HUES6 (cell line): ENCODE measurements around the gene DCP2.

Experiments
- H3K27ac ChIP-seq: 2 replicates; pipeline ENCODE4 v1.7.0; 2013; ENCODE audit warnings: low read depth, mild to moderate bottlenecking, low read length, inconsistent platforms
- H3K27me3 ChIP-seq: 2 replicates; pipeline ENCODE4 v1.6.1; 2013; ENCODE audit warnings: low read length; ENCODE audit not compliant: control insufficient read depth, insufficient read depth
- H3K36me3 ChIP-seq: 2 replicates; pipeline ENCODE4 v1.6.1; 2013; ENCODE audit warnings: low read length; ENCODE audit not compliant: control insufficient read depth, insufficient read depth
- H3K4me1 ChIP-seq: 2 replicates; pipeline ENCODE4 v1.6.1; 2013; ENCODE audit warnings: low read length; ENCODE audit not compliant: control insufficient read depth, insufficient read depth
- H3K4me3 ChIP-seq: 2 replicates; pipeline ENCODE4 v1.5.1; 2013; ENCODE audit warnings: low read depth, low read length
- H3K9ac ChIP-seq: one replicate; pipeline ENCODE4 v1.6.1; 2013; ENCODE audit warnings: mild to moderate bottlenecking, low read length
- H3K9me3 ChIP-seq: 2 replicates; pipeline ENCODE4 v1.6.1; 2013; ENCODE audit warnings: low read depth, low read length; ENCODE audit not compliant: control insufficient read depth, insufficient read depth

Gene DCP2

DNA sequence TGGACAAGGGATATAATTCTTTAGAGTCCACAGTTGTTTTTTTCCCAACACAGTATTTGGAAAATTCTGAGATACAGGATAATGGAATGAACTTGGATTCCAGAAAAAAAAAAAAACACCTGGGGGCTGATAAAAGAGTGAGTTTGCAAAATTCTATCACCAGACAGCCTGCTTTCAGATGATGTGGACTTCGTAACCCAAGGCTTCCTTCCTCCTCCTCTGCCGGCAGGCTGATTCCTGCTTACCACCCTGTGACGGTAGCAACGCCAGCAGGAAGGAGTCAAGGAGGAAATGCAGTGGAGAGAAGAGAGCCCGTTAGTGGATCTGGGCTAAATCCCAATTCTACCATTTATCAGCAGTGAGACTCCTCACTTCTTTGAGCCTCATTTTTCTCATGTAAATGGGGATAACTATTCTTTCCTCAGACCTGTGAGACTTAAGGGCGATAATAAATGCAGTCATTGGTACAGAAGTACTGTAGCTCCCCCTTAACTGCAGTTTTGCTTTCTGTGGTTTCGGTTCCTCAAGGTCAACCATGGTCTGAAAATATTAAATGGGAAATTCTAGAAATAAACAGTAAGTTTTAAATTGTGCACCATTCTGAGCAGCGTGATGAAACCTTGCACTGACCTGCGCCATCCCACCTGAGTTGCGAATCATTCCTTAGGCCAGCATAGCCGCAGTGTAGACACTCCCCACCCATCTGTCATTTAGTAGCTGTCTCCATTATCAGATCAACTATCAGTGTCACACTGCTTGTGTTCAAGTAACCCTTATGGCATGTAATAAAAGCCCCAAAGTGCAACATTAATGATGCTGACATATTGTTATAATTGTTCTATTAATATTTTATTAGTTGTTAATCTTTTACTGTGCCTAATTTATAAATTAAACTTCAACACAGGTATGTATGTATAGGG is 71.4 kb downstream of the DCP2 start:
- Histone ChIP-seq H3K4me3 (no peak overlapping the region), H3K9ac (no peak overlapping the region), H3K4me1 (no peaks in the 10 kb centered on the region), H3K36me3 (peaks cover 42% of the 10 kb centered on the region), H3K9me3 (no peaks in the 10 kb centered on the region), H3K27me3 (no peaks in the 10 kb centered on the region), H3K27ac (no peak overlapping the region)

DNA sequence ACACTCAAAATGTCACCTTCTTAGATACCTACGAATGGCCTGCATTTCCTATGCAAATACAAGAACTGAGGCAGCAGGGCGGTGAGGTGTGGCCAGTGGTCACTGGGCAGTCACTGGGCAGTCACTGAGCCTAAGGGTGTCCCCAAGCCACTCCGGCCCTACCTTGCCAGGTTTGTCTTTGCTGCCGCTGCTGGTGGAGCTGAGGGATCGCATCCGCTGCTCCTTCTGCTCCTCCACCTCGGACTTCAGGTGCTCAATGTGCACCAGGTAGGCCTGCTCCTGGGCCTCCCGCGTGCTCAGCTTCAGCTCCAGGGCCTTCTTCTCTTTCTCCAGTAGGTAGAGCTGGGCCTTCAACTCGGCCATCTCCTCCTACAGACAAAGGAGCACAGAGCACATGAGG is 72.3 kb downstream of the DCP2 start:
- Histone ChIP-seq H3K9me3 (no peaks in the 10 kb centered on the region), H3K27ac (no peak overlapping the region), H3K27me3 (no peaks in the 10 kb centered on the region), H3K4me3 (no peak overlapping the region), H3K36me3 (peaks cover 49% of the 10 kb centered on the region), H3K9ac (no peak overlapping the region), H3K4me1 (no peaks in the 10 kb centered on the region; the same call in 1 of the 2 replicates)

DNA sequence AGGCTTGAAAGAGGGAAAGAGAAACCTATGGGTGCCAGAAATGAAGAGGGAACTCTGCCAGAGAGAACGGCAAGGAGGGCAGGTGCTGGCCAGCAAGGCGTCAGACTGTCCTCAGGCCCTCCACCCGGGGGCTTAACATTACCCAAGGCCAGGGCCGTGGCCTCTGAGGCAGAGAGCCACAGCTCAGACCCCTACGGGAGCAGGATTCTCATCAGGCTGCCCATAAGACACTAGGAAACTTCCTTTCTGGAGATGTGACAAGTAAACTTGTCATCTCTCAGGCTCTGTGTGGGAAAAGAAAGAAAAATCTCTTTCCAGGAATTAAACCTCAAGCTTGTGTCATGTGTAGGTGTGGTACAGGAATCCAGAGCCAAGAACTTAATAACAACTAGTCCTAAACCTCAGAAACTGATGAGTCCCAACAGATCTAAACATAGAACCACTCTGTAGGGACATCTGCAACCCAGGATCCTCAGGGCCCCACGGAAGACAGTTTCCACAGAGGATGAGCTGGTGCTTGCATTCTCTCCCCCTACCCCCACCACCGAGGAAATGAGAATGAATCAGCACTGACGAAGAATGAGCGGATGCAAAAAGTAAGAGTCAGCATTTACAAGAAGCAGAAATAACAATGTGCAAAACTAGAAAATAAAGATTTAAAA is 74.3 kb downstream of the DCP2 start:
- H3K9ac ChIP-seq = no peak overlapping the region
- H3K4me1 ChIP-seq = no peaks in the 10 kb centered on the region; the same call in 1 of the 2 replicates
- H3K9me3 ChIP-seq = no peaks in the 10 kb centered on the region
- H3K27ac ChIP-seq = no peak overlapping the region
- H3K4me3 ChIP-seq = no peak overlapping the region
- H3K36me3 ChIP-seq = peaks cover 46% of the 10 kb centered on the region
- H3K27me3 ChIP-seq = no peaks in the 10 kb centered on the region

DNA sequence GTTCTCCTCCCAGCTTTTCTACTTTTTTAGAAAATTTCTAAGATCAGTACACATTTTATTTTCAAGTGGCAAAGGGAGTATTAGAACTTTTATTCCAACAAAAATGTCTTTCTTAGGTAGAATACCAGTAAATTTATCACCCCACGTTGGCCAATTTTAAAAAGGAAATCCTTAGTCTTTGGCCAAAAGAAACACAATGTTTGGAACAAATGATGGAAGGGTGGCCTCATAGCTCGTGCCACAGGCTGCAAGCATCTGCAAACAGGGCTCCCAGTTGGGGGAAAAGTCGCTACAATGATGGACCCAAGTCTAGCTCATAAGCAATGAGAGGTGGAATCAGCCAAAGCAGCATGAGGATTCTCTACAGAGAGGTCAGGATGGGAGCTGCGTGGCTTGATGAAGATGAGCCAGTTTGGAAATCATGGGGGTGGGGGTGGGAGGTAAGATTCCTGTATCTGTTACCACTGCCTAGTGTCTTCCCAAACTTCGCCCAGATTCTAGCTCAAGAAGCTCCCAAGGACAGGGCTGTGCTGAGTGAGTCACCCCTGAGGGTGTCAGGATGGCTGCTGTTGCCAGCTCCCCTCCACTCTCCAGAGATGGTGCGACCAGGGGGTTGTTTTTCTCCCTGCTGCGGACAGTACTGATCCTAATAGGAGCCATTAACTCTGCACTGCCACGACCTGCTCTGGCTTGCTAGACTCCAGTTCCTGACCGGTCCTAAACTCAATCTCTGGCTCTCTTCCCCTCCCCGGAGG is 75.6 kb downstream of the DCP2 start:
- Histone ChIP-seq H3K4me1 (no peaks in the 10 kb centered on the region; the same call in 1 of the 2 replicates), H3K36me3 (peaks cover 41% of the 10 kb centered on the region)

DNA sequence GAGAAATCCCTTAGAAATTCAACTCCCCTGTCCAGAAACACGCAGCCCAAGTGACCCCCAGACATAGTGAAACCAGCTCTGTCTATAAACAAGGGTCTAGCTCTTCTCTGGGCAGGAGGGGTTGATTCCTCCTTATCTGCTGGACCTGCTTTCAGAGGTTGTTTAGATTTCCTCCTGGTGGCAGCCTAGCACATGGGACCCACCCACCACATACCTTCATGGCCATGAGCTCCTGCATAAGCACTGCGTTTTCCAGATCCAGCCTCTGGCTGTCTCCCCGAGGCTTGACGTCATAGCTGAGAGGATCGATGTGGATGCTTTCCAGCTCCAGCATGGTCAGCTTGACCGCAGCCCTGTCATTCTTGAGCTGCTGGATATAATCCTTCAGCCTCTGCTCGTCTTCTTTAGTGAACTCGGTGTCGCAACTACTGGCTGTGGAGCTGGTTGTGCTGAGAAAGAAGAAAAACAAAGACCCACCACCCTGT is 77.0 kb downstream of the DCP2 start:
- Histone ChIP-seq H3K27ac (no peak overlapping the region), H3K27me3 (no peaks in the 10 kb centered on the region), H3K4me3 (no peak overlapping the region), H3K9me3 (no peaks in the 10 kb centered on the region), H3K4me1 (no peaks in the 10 kb centered on the region; the same call in 1 of the 2 replicates), H3K9ac (no peak overlapping the region), H3K36me3 (peaks cover 32% of the 10 kb centered on the region)

More for the DNA sequence above, 75.6 kb downstream of the DCP2 start:
- no peak overlapping the region for H3K9ac ChIP-seq
- no peaks in the 10 kb centered on the region for H3K9me3 ChIP-seq
- H3K27me3 ChIP-seq = no peaks in the 10 kb centered on the region
- H3K4me3 ChIP-seq = no peak overlapping the region
- H3K27ac ChIP-seq = no peak overlapping the region

GRCh38 chr5:113054899-113055298 is 78.3 kb downstream of the DCP2 start:
- H3K36me3 ChIP-seq = peaks cover 26% of the 10 kb centered on the region

GRCh38 chr5:113056988-113057387 is 80.4 kb downstream of the DCP2 start:
- Histone ChIP-seq H3K9me3 (no peaks in the 10 kb centered on the region), H3K27ac (no peak overlapping the region), H3K36me3 (peaks cover 25% of the 10 kb centered on the region), H3K4me3 (no peak overlapping the region), H3K9ac (no peak overlapping the region), H3K4me1 (peaks cover 5% of the 10 kb centered on the region; the same call in 1 of the 2 replicates), H3K27me3 (no peaks in the 10 kb centered on the region)

More at GRCh38 chr5:113054899-113055298, 78.3 kb downstream of the DCP2 start:
- Histone ChIP-seq H3K4me1 (peaks cover 5% of the 10 kb centered on the region; the same call in 1 of the 2 replicates), H3K9me3 (no peaks in the 10 kb centered on the region), H3K27ac (no peak overlapping the region), H3K4me3 (no peak overlapping the region), H3K27me3 (no peaks in the 10 kb centered on the region), H3K9ac (no peak overlapping the region)

GRCh38 chr5:113057557-113057984 is 81.0 kb downstream of the DCP2 start:
- H3K36me3 ChIP-seq = peaks cover 26% of the 10 kb centered on the region
- no peaks in the 10 kb centered on the region for H3K9me3 ChIP-seq
- no peaks in the 10 kb centered on the region for H3K27me3 ChIP-seq
- H3K27ac ChIP-seq = no peak overlapping the region
- H3K4me1 ChIP-seq = peaks cover 5% of the 10 kb centered on the region; the same call in 1 of the 2 replicates
- H3K9ac ChIP-seq = no peak overlapping the region
- H3K4me3 ChIP-seq = no peak overlapping the region

GRCh38 chr5:113058269-113058668 is 81.7 kb downstream of the DCP2 start:
- peaks cover 5% of the 10 kb centered on the region; the same call in 1 of the 2 replicates for H3K4me1 ChIP-seq
- no peaks in the 10 kb centered on the region for H3K9me3 ChIP-seq
- no peak overlapping the region for H3K4me3 ChIP-seq
- no peak overlapping the region for H3K27ac ChIP-seq
- H3K9ac ChIP-seq = no peak overlapping the region
- H3K36me3 ChIP-seq = peaks cover 33% of the 10 kb centered on the region
- no peaks in the 10 kb centered on the region for H3K27me3 ChIP-seq

- H3K9me3 ChIP-seq = no peaks in the 10 kb centered on the region
- H3K4me3 ChIP-seq = no peak overlapping the region
- H3K36me3 ChIP-seq = peaks cover 33% of the 10 kb centered on the region
- no peak overlapping the region for H3K9ac ChIP-seq
- H3K27ac ChIP-seq = no peak overlapping the region
- peaks cover 5% of the 10 kb centered on the region; the same call in 1 of the 2 replicates for H3K4me1 ChIP-seq
- H3K27me3 ChIP-seq = no peaks in the 10 kb centered on the region
Observed at GRCh38 chr5:113058706-113059226, 82.2 kb downstream of the DCP2 start.
